NCI-H69 (cell line): ENCODE results near the gene ZCCHC12.
"Not testable (repeated sequence)": the region's sequence is repeated elsewhere in the genome, so short reads cannot be mapped to it uniquely, and the experiment has no call there.

Experiments
- DNase-seq: peaks from one replicate; lab custom pipeline; 2025; lab: John Stamatoyannopoulos, UW

The ZCCHC12 gene

GRCh38 chrX:118823263-118824172 lies at the start of gene ZCCHC12:
ZCCHC12 (plus strand) TSS chrX:118823824; CDS start chrX:118825245, 1,421 bp downstream.
- peak; percentile 93 for DNase-seq

- DNase-seq, result no peak
Measured at GRCh38 chrX:118779581-118779980, 44.0 kb upstream of the ZCCHC12 start.

GRCh38 chrX:118780509-118780908 lies 43.1 kb upstream of the ZCCHC12 start:
- DNase-seq, result no peak

GRCh38 chrX:118780911-118781310 lies 42.7 kb upstream of the ZCCHC12 start:
- DNase-seq, result no peak

GRCh38 chrX:118795528-118796280 lies 27.9 kb upstream of the ZCCHC12 start:
- DNase-seq, result no peak

GRCh38 chrX:118802857-118803256 lies 20.8 kb upstream of the ZCCHC12 start:
- DNase-seq, result no peak

GRCh38 chrX:118807151-118808017 lies 16.2 kb upstream of the ZCCHC12 start:
- peak; percentile 56 for DNase-seq

GRCh38 chrX:118817257-118817656 lies 6.4 kb upstream of the ZCCHC12 start:
- not testable (repeated sequence) for DNase-seq

- peak; percentile 53 for DNase-seq
Measured at GRCh38 chrX:118824173-118824730, 628 bp downstream of the ZCCHC12 start.

- peak; percentile 10 for DNase-seq
Measured at GRCh38 chrX:118825227-118825626, 1.6 kb downstream of the ZCCHC12 start.

- DNase-seq, result peak; percentile 85
Measured at GRCh38 chrX:118839334-118839958, 15.8 kb downstream of the ZCCHC12 start.

GRCh38 chrX:118847676-118848075 lies 24.1 kb downstream of the ZCCHC12 start:
- peak; percentile 80 for DNase-seq

GRCh38 chrX:118853596-118853995 lies 30.0 kb downstream of the ZCCHC12 start:
- DNase-seq, result no peak

GRCh38 chrX:118855681-118856310 lies 32.2 kb downstream of the ZCCHC12 start:
- no peak for DNase-seq

- no peak for DNase-seq
Measured at GRCh38 chrX:118857006-118857405, 33.4 kb downstream of the ZCCHC12 start.

GRCh38 chrX:118861338-118861737 lies 37.7 kb downstream of the ZCCHC12 start:
- DNase-seq, result no peak

GRCh38 chrX:118862091-118862490 lies 38.5 kb downstream of the ZCCHC12 start:
- DNase-seq, result peak; percentile 4

- DNase-seq, result no peak
Measured at GRCh38 chrX:118862979-118863378, 39.4 kb downstream of the ZCCHC12 start.

- DNase-seq, result peak; percentile 7
Measured at GRCh38 chrX:118864063-118864635, 40.5 kb downstream of the ZCCHC12 start.

- no peak for DNase-seq
Measured at GRCh38 chrX:118865231-118865630, 41.6 kb downstream of the ZCCHC12 start.
